C4-2B (cell line): ENCODE results near the gene ADAR.

ENCODE experiments used
- H3K27ac ChIP-seq: fragments of 450-650 bp; 2 replicates; pipeline ENCODE4 v1.5.1; 2017
- CTCF ChIP-seq: fragments of 450-650 bp; conservative IDR thresholded peaks from 2 replicates; pipeline ENCODE4 v1.5.1; 2017; ENCODE audit warnings: mild to moderate bottlenecking
- ZFX ChIP-seq: fragments of 450-650 bp; IDR thresholded peaks from 2 replicates; pipeline ENCODE4 v1.6.1; 2017

Gene ADAR

GRCh38 chr1:154559466-154560044, 48.4 kb downstream of the ADAR start:
- TF ChIP-seq CTCF (peak; percentile 94), ZFX (peak; percentile 71; the same call in 1 of the 2 replicates)

GRCh38 chr1:154558720-154559465, 49.1 kb downstream of the ADAR start:
- TF ChIP-seq ZFX, result no peak
- TF ChIP-seq CTCF, result no peak
- H3K27ac ChIP-seq, result peak overlapping the region; percentile 84

More at GRCh38 chr1:154559466-154560044, 48.4 kb downstream of the ADAR start:
- peak overlapping the region; percentile 84 for H3K27ac ChIP-seq

- TF ChIP-seq ZFX (peak; percentile 47), CTCF (no peak)
- peak within 1 kb of the TSS; percentile 84 for H3K27ac ChIP-seq
Observed at GRCh38 chr1:154557939-154558719, 49.9 kb downstream of the ADAR start, which contains the start of gene UBE2Q1. Gene UBE2Q1, minus strand, starts transcription at chr1:154558662. Its CDS starts 109 bp downstream, at chr1:154558553.

GRCh38 chr1:154557248-154557938, 50.6 kb downstream of the ADAR start:
- TF ChIP-seq CTCF (no peak), ZFX (no peak)
- H3K27ac ChIP-seq, result peak overlapping the region; percentile 84

- no peak overlapping the region for H3K27ac ChIP-seq
- no peak for TF ChIP-seq CTCF
- no peak for TF ChIP-seq ZFX
Observed at GRCh38 chr1:154556422-154556821, 51.6 kb downstream of the ADAR start.

- TF ChIP-seq CTCF, result no peak
- no peak for TF ChIP-seq ZFX
- no peak overlapping the region for H3K27ac ChIP-seq
Observed at GRCh38 chr1:154553056-154554030, 54.6 kb downstream of the ADAR start.
